Skin epidermis (tissue), 12 donors: Measurements from ENCODE around the gene RRP9.
A peak's percentile ranks its signal among the peaks of the same experiment; 100 is the strongest.

Experiments
- H3K27ac ChIP-seq, 21 experiments: fragments of 200-600 bp; sonication (generic) in 11 of 21; one replicate each; pipeline ENCODE4 v1.5.0; 2020; ENCODE audit warnings: mild to moderate bottlenecking in 3 of 21, inconsistent platforms in 2 of 21, moderate library complexity in 2 of 21
- H3K4me3 ChIP-seq, 7 experiments: fragments of 200-600 bp; sonication (generic) in 2 of 7; one replicate each; pipeline ENCODE4 v1.5.0; 2020; ENCODE audit warnings: inconsistent platforms in 2 of 7, mild to moderate bottlenecking in 2 of 7, moderate library complexity in 1 of 7

The RRP9 gene

DNA sequence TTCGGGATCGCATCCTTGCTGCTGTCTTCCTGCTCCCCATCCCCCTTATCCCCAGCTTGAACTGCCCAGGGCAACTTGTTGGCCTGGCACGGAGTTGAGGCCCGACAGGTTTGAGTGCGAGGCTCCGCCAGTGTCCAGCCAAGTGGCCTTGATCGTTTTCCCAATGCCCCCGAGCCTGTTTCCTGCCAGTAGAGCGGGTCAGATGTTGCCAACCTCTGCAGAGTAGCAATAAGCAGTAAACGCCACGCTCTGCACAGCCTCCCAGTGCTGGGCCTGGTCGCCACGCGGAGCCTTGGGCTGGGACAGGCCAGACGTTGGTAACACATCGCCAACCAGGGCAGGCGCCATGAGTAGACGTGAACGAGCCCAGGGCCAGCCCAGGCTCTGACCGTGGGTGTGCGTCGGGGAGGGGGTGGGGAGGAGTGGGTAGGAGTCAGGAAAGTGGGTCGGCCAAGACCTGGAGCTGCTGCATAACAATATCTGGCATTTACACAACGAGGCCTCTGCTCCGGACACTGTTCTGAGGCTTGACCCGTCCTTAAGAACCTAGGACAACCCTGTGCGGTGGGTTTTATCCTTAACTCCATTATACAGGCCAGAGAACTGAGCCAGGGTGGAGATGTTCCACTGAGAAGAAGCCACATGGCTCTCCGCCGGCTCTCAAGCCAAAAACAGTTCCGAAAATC, 32.7 kb upstream of the RRP9 start:
- Histone ChIP-seq H3K4me3 (peak overlapping the region; percentile 51 to 79 (median 63)), H3K27ac (peak overlapping the region; percentile 28 to 93 (median 87))

DNA sequence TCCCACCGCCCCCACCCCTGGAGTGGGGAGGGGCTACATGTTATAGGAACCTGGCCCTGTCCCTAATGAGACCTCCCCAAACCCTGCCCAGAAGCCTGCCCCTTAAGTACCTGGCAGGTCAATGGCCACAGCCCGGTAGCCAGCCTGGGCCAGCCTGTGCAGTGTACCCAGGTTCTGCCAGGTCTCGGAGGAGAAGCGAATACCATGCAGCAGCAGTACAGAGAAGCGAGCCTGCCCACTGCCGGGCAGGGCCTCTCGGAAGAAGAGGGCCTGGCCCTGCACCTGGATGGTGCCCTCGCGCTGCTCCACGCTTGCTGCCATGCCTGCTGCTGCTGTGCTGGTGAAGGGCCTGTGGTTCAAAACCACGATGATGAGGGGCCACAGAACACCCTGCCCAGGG, 29.6 kb upstream of the RRP9 start:
- no peak overlapping the region for H3K27ac ChIP-seq
- no peak overlapping the region for H3K4me3 ChIP-seq

GRCh38 chr3:51970606-51971300, 29.0 kb upstream of the RRP9 start:
- H3K27ac ChIP-seq, result peak overlapping the region in 2 of 21 experiments; percentile 16 to 21
- no peak overlapping the region for H3K4me3 ChIP-seq

DNA sequence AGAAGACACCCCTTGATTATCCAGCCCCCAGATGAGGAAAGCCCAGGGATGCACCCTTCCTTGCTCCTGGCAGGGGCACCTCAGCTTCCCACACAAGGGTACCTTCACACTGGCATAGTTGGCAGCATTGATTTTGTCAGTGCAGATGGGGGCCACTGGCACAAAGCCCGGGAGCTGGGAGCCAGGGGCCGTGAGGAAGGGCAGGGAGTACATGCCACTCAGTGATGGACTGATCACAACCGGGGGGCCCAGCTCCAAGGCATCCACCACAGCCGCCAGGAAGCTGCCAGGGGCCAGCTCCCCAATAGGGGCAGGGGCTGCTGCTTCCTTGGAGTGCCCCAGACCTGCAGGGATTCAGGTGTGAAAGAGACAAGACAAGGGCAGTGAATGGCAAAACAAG, 28.1 kb upstream of the RRP9 start:
- Histone ChIP-seq H3K27ac (no peak overlapping the region), H3K4me3 (no peak overlapping the region)

DNA sequence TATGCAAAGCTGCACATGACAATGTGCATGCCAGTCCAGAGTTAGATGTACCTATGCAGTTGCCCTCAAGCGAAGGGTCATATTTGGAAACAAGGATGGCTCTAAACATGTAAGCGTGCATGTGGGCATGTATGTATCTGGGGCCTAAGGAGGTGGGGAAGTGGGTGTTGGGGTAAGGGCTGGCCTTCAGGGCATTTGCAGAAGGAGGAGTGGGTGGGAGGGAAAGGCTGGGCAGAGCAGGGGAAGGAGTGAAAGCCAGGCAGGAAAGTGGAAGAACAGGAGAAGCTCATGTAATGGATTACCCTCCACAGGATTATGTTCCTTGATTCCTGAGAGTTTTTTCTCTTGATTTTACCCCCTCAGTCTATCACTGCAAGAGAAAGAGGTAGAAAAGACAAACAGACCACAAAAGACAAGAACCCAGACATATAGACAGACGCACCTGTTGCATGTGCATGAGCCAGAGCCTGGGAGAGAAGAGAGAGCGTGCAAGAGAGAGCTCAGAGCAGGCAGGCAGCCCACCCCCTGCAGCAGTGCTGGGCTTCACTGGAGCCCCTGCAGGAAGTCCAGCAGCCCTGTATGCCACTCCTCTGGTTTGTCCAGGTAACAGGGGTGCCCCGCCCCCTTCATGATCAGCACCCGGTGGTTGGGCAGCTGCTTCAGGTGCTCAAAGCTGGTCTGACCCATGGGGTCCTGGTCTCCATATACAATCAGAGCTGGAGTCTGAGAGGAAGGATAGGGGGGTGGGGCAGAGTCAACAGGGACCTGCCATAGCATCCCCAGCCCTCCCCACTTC, 27.4 kb upstream of the RRP9 start:
- H3K4me3 ChIP-seq, result no peak overlapping the region
- peak overlapping the region in 2 of 21 experiments; percentile 88 to 94 for H3K27ac ChIP-seq

DNA sequence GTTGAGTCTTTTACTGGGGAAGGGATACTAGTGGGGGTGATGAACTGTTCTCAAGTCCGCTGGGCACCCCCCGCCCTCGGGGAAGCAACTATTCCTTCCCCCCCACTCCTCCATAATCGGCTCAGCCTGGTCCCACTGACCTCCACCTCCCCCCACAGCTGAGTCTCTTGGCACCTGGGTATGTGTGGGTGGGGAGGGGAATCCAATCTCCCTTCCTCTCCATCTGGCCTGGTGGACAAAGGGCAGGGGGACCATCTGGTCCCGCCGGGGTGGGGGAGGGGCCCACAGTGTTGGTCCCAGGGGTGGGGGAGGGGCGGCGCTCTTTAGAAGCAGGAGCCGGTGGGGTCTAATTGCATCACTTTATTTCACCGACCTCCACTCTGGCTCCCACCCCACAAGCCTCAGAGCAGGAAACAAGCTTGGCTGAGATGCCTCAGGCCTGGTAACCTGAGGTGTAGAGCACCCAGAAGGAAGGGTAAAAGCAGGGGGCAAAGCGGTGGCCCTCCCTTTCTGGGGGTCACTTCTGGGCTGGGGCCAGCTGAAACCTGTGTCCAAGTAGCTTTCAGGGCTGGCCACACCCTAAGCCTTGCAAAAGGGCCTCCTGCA, 26.6 kb upstream of the RRP9 start:
- peak overlapping the region; percentile 71 to 94 (median 87) for H3K27ac ChIP-seq
- peak overlapping the region; percentile 53 to 78 (median 73) for H3K4me3 ChIP-seq

- Histone ChIP-seq H3K4me3 (peak within 1 kb of the TSS; percentile 53 to 78 (median 73)), H3K27ac (peak within 1 kb of the TSS; percentile 73 to 94 (median 87))
Observed at GRCh38 chr3:51967384-51968169, 25.9 kb upstream of the RRP9 start, which contains the start of gene PCBP4. Gene PCBP4, minus strand, starts transcription at chr3:51967454. Its CDS starts 6,214 bp downstream, at chr3:51961240.

DNA sequence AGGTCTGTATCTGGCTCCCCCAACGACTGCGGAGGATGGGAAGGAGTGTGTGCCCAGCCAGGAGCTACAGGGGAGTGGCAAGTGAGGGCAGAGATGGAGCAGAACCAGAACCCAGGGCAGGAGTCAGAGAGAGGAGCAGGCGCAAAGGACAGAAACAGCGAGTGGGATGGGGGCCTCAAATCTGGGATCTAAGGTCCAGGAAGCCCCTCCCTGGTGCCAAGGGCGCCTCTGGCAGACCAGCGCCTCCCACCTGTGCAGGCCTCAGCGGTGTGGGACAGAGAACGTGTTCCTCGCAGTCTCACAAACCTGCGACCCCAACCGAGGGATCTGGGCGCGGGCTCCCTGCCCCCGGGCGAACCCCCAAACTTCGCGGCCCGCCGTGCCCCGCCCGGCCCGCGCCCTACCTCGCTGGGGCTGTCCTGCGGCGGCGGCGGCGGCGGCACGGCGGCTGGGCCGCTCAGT, 25.2 kb upstream of the RRP9 start:
- H3K4me3 ChIP-seq, result peak overlapping the region; percentile 53 to 78 (median 73)
- peak overlapping the region in 17 of 21 experiments; percentile 7 to 94 (median 87) for H3K27ac ChIP-seq

DNA sequence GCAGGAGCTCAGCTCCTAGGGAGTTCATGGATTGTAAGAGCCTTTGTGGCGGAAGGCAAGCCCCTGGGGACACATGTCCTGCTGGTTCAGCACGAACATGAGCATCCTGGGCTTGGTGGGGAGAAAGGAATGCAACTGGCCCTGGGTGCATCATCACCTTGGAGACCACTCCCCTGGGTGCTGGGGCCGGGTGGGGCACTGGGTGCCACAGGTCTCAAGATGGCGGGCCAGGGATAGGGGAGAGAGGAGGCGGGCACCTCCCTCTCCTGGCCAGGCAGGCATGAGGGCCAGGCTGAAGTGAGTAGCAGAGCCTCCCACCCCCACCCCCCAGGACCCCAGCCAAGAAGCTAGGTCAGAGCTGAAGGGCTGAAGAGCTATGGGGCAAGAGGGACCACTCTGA, 24.8 kb upstream of the RRP9 start:
- H3K27ac ChIP-seq, result peak overlapping the region in 14 of 21 experiments; percentile 7 to 94 (median 88)

GRCh38 chr3:51966016-51966415, 24.3 kb upstream of the RRP9 start:
- H3K27ac ChIP-seq, result peak overlapping the region in 3 of 21 experiments; percentile 3 to 83 (median 30)
- no peak overlapping the region for H3K4me3 ChIP-seq

More for the DNA sequence above, 24.8 kb upstream of the RRP9 start:
- H3K4me3 ChIP-seq, result peak overlapping the region; percentile 53 to 78 (median 73)

- Histone ChIP-seq H3K4me3 (no peak overlapping the region), H3K27ac (no peak overlapping the region)
Observed at GRCh38 chr3:51964521-51964920, 22.8 kb upstream of the RRP9 start.

DNA sequence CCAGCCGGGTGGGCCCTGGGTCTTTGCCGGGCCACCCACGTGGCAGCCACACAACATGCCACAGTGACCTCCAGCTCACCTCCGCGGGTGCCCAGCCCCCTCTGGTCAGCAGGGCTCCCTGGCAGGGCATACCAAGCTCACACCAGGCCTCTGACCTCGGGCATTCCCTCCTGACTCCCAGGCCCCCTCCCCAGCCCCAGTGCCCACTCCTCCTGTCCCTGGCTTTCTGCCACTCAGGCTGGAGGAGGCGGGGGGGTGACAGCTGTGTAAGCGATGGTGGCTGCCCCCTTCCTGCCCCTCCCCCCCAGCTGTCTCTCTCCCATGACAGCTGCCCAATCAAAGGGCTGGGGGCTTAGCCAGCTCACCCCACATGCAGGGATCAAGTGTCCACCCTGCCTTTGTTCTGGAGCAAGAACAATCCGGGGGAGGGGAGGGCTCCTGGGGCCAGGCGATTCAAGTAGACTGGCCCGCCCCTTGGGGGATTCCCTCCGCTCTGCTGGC, 22.3 kb upstream of the RRP9 start:
- Histone ChIP-seq H3K27ac (no peak overlapping the region), H3K4me3 (no peak overlapping the region)

GRCh38 chr3:51962854-51963530, 21.3 kb upstream of the RRP9 start:
- Histone ChIP-seq H3K4me3 (no peak overlapping the region), H3K27ac (no peak overlapping the region)

DNA sequence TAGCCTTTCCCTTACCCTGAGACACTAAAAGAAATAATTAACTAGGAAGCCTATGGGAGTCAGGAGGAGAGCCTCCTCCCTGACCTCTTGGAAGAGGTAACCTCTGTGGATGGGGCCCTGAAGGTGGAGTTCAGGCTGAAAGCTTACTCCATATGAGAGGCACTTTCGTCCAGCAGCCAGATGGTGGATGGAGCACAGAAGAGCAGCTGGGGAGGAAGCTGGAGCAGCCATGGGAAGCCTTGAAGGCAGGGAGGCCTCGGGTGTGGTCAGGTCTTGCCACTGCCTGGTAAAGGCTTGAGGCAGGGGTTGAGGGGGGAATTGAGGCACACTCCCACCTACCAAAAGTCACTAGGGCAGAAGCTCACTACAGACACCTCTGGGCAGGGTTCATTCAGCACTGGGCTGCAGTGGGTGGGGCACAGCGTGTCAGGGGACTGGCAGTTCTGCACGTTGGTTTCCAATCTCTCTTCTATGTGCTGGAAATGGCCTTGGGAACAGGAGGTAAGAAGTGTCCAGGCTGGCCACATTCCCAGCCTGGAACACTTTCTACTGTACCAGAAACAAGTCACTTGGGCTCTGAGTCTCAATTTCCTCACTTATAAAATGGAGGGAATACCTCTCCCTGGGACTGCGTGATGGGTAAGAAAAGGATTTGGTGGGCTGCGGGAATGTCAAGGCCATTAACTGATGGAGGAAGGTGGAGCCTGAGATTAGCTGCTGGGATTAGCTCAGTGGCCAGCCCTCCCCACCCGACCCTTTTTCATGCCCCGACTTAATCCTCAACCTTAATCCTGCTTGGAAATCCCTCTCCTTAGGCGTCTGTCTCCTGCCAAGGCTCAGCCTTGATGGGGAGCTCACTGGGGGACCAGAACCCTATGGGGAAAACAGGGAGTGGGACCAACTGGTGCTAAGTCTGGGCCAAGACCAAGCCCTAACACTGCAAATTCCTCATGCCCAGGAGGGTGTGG, 20.2 kb upstream of the RRP9 start:
- Histone ChIP-seq H3K27ac (no peak overlapping the region), H3K4me3 (no peak overlapping the region)

DNA sequence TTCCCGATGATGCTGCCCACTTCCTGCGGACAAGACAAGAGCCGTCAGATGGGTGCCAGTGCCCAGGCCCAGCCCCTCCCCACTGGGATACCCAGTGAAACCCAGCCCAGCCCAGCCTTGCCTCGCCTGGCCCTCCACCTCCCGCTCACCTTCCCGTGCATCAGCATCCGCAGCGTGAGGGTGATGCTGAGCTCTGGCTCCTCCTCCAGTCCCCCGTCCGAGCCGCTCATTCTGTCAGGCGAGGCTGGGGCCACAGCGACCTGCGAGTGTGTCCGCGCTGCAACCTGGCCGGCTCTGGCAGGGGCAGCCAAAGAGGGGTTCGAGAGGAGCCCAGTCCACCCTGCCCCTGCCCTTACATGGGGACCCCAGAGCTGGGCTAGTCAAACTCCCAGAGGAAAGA, 19.3 kb upstream of the RRP9 start:
- H3K27ac ChIP-seq, result no peak overlapping the region
- no peak overlapping the region for H3K4me3 ChIP-seq

GRCh38 chr3:51960386-51960785, 18.7 kb upstream of the RRP9 start:
- H3K4me3 ChIP-seq, result no peak overlapping the region
- no peak overlapping the region for H3K27ac ChIP-seq

GRCh38 chr3:51959651-51960050, 17.9 kb upstream of the RRP9 start:
- H3K4me3 ChIP-seq, result no peak overlapping the region
- no peak overlapping the region for H3K27ac ChIP-seq
